ENCODE measurements around the gene KATNB1.

KATNB1 gene

DNA sequence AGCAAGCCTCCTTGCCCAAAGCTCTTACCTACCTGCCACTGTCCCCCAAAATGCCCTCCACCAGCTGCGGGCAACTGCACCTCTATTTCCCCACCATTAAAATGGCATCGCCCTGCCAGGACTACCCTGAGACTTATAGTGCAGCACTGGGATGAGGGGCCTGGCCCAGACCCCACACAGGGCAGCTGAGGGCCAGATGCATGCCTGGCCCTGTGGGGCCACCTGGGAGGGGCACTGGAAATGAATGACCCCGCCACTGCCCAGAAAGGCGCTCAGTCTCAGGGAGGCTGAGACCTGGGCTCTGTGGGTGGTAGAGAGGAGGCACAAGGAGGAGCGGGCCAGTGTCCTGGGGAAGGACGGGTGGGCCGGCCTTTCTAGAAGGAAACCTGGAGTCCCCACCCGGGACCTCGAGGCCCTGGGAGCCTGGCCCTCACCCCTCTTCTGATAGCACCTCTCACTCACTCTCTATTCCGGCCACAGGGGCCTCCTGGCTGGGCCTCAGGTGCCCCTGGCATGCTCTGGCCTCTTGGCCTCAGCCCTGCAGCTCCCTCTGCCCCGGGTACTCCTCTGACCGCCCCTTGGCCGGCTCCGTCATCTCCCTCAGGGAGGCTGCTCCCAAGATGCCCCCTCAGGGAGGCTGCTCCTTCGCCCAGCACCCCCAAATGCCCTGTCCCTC, 26.9 kb downstream of the KATNB1 start:
- no peak overlapping the region for H3K27ac ChIP-seq

DNA sequence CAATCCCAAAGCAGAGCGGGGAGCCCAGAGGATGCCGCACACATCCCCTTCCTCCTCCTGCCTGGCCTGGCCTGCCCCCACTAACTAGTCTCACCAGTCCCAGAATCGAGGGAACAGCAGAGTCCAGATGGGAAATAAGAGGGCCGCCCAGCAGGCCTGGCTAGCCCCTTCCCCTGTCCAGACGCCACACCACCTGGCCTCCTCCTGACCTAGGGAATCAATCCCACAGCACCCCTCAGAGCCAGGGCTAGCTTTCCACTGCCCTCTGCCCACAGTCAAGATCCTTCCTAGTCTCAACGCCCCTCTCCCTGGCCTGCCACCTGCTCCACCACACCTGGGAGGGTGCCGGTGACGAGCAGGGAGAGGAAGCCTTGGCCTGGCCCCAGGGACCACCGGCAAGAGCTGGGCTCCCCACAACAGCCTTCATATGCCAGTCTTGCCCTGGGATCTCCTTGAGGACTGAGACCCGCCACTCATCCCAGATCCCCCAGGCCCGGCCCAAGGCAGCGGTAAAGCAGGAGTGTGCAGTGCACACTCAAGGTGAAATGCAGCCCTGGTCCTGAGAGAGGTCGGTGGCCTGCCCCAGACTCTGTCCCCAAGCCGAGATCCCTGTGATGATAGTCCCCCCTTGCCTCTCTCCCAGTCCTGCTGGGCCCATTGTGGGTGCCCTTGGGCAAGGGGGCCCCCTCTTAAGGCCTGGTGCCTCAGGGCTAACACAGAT, 27.9 kb downstream of the KATNB1 start:
- no peak overlapping the region for H3K27ac ChIP-seq

More for the DNA sequence above, 26.9 kb downstream of the KATNB1 start:
- no peak for TF ChIP-seq ZFX (IDR thresholded peaks at IDR 0.05)
- TF ChIP-seq, protein P1, sequence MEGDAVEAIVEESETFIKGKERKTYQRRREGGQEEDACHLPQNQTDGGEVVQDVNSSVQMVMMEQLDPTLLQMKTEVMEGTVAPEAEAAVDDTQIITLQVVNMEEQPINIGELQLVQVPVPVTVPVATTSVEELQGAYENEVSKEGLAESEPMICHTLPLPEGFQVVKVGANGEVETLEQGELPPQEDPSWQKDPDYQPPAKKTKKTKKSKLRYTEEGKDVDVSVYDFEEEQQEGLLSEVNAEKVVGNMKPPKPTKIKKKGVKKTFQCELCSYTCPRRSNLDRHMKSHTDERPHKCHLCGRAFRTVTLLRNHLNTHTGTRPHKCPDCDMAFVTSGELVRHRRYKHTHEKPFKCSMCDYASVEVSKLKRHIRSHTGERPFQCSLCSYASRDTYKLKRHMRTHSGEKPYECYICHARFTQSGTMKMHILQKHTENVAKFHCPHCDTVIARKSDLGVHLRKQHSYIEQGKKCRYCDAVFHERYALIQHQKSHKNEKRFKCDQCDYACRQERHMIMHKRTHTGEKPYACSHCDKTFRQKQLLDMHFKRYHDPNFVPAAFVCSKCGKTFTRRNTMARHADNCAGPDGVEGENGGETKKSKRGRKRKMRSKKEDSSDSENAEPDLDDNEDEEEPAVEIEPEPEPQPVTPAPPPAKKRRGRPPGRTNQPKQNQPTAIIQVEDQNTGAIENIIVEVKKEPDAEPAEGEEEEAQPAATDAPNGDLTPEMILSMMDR (conservative IDR thresholded peaks at IDR 0.05), result no peak

DNA sequence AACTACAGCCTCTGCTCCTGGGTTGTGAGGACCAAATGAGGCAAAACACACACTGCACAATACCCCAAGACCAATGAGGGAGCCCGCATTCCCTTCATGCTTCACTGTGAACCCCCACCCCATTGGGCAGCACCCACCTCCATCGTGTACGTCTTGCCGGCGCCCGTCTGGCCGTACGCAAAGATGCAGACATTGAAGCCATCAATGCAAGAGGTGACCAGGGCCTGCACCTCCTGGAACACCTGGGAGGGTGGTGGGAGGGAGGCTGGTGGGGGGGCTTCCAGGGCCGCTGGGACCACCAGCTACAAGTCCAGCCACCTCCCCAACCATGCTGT, 28.4 kb downstream of the KATNB1 start:
- H3K27ac ChIP-seq, result no peak overlapping the region

More for the DNA sequence above, 27.9 kb downstream of the KATNB1 start:
- TF ChIP-seq, protein P1 (conservative IDR thresholded peaks at IDR 0.05), result no peak

DNA sequence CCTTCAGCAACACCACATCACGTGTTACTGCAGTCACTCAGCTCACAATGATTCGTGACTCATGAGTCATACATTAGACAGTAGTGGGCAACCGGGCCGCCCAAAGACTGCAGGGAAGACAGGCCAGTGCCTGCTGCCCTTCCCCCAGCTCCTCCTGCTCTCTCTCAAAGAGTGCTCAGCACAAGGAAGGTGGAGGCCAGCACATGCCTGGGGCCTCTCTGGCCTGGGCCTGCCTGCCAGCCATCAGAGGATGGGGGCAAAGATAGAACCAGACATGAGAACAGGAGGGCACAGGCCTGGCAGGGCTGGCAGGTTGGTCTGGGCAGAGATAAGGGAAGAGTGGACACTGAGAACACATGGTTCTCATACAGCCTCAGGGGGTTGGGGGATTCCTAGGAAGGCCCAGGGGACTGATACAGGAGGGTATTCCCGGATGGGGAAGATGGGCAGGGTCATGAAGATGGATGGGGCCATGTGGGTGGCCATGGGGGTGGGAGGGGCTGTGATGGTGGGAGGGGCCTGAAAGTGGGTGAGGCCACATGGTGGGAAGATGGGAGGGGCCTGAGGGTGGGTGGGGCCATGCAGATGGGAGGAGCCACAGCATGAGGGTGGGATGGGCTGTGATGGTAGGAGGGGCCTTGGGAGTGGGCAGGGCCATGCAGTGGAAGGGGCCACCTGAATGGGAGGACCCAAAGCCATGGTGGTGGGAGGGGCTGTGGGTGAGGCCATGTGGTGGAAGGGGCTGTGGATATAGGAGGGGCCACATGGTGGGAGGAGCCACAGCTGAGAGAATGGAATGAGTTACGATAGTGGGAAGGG, 29.0 kb downstream of the KATNB1 start:
- no peak overlapping the region for H3K27ac ChIP-seq
- TF ChIP-seq ZFX (IDR thresholded peaks at IDR 0.05), result no peak
- TF ChIP-seq, protein P1 (conservative IDR thresholded peaks at IDR 0.05), result no peak

More for the DNA sequence above, 28.4 kb downstream of the KATNB1 start:
- TF ChIP-seq, protein P1 (conservative IDR thresholded peaks at IDR 0.05), result no peak
- no peak for TF ChIP-seq ZFX (IDR thresholded peaks at IDR 0.05)

DNA sequence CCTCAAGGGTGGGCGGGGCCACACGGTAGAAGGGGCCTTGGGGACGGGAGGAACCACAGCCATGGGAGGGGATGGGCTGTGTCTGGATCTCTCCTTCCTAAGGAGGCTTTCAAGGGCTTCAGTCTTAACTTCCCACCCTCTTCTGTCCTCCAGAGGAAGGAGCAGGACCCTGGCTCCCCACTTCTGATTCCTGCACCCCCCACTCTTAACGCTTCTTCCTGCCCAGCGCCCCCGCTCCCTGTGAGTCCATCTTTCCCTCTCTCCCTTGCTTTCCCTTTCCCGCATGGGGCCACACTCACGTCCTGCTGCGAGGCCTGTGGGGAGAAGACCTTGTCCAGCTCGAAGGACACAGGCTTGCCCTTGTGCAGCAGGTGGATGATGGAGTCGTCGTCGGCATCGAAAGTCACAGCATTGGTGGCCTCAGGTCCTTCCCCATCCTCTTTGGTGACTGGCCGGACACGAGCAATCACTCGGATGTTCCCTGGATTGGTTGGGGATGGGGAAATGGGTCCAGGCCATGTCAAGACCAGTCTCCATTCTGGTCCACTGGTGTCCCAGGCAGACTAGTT, 29.7 kb downstream of the KATNB1 start:
- no peak for TF ChIP-seq ZFX (IDR thresholded peaks at IDR 0.05)
- TF ChIP-seq, protein P1 (conservative IDR thresholded peaks at IDR 0.05), result no peak
- H3K27ac ChIP-seq, result no peak overlapping the region

DNA sequence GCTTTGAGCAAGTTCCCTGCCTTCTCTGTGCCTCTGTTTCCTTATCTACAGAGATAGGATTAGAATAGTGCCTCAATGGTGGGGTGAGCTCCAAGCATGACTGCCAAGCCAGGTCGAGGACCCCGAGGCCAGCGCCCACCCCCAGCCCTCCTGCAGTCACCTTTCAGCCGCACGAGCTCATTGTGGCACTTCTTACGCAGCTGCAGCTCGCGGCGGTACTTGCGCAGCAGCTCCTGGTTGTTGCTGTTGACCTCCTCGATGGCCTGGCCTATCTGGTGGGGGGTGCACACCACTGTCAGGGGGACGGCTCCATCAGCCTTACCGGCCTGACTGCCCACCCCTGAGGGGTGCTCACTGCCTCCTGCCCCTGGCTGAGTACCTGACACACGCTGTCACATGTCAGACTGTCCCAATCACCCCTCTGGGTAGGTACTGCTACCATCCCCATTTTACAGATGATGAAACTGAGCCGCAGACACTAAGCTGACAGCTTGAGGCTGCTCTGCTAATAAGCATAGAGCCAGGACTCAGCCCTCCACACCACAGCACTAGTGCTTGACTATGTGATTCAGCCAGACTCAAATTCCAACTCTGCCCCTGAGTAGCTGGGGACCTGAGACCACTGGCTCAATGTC, 31.3 kb downstream of the KATNB1 start:
- H3K27ac ChIP-seq, result no peak overlapping the region
- TF ChIP-seq, protein P1 (conservative IDR thresholded peaks at IDR 0.05), result no peak
- no peak for TF ChIP-seq ZFX (IDR thresholded peaks at IDR 0.05)
